Activated CD4-positive, CD25-positive, alpha-beta regulatory T cell treated with anti-CD3 and anti-CD28 coated beads, Interleukin-2, amount 50 U/mL, for 72 hours (primary cell): Measurements from ENCODE around the gene MTUS2.

Experiments
- DNase-seq: peaks from one replicate; pipeline ENCODE4 v3.0.0; 2021

MTUS2 gene

GRCh38 chr13:29514720-29515310, 694.7 kb downstream of the MTUS2 start:
- no peak for DNase-seq

- no peak for DNase-seq
Observed at GRCh38 chr13:29515372-29515771, 695.2 kb downstream of the MTUS2 start.

GRCh38 chr13:29516012-29516411, 695.9 kb downstream of the MTUS2 start:
- DNase-seq, result no peak

GRCh38 chr13:29516880-29517279, 696.7 kb downstream of the MTUS2 start:
- no peak for DNase-seq

- no peak for DNase-seq
Observed at GRCh38 chr13:29519921-29520320, 699.8 kb downstream of the MTUS2 start.

GRCh38 chr13:29520671-29521070, 700.5 kb downstream of the MTUS2 start:
- no peak for DNase-seq

- DNase-seq, result no peak
Observed at GRCh38 chr13:29521336-29521735, 701.2 kb downstream of the MTUS2 start.

- no peak for DNase-seq
Observed at GRCh38 chr13:29522044-29522685, 702.0 kb downstream of the MTUS2 start.

- no peak for DNase-seq
Observed at GRCh38 chr13:29523199-29523961, 703.2 kb downstream of the MTUS2 start.

GRCh38 chr13:29524176-29524575, 704.0 kb downstream of the MTUS2 start:
- DNase-seq, result no peak

GRCh38 chr13:29524641-29525040, 704.5 kb downstream of the MTUS2 start:
- no peak for DNase-seq

GRCh38 chr13:29525757-29526156, 705.6 kb downstream of the MTUS2 start:
- no peak for DNase-seq

GRCh38 chr13:29526741-29527140, 706.6 kb downstream of the MTUS2 start:
- DNase-seq, result no peak

GRCh38 chr13:29527511-29527910, 707.4 kb downstream of the MTUS2 start:
- DNase-seq, result no peak

- DNase-seq, result no peak
Observed at GRCh38 chr13:29527916-29528315, 707.8 kb downstream of the MTUS2 start.

GRCh38 chr13:29529754-29530153, 709.6 kb downstream of the MTUS2 start:
- no peak for DNase-seq

- DNase-seq, result no peak
Observed at GRCh38 chr13:29530901-29531300, 710.8 kb downstream of the MTUS2 start.

GRCh38 chr13:29532116-29532515, 712.0 kb downstream of the MTUS2 start:
- DNase-seq, result no peak

- DNase-seq, result no peak
Observed at GRCh38 chr13:29532821-29533220, 712.7 kb downstream of the MTUS2 start.

GRCh38 chr13:29534083-29534482, 713.9 kb downstream of the MTUS2 start:
- DNase-seq, result no peak

GRCh38 chr13:29535663-29536655, 715.8 kb downstream of the MTUS2 start:
- DNase-seq, result no peak

- no peak for DNase-seq
Observed at GRCh38 chr13:29536853-29537252, 716.7 kb downstream of the MTUS2 start.
